Smooth muscle cell (in vitro differentiated cells): ENCODE measurements around the gene STARD3NL. TPM values are rescaled to one million over a fixed set of nuclear protein-coding genes. Genes with fewer than 3 reads are reported as not detected.
"Not testable (repeated sequence)": the region's sequence is repeated elsewhere in the genome, so short reads cannot be mapped to it uniquely, and the experiment has no call there.

Source experiments
- DNase-seq: peaks from one replicate; lab custom pipeline; 2025; ENCODE audit not compliant: unreplicated experiment; lab: John Stamatoyannopoulos, UW
- H2AFZ ChIP-seq: fragments of 200-600 bp; sonication (generic); 2 replicates; pipeline ENCODE4 v1.6.0; 2016; ENCODE audit warnings: antibody characterized with exemption, low read depth, mild to moderate bottlenecking
- H3F3A ChIP-seq: fragments of 200-600 bp; sonication (generic); 2 replicates; pipeline ENCODE4 v1.6.0; 2017; ENCODE audit warnings: antibody characterized with exemption, low read depth
- H3K27ac ChIP-seq: fragments of 200-600 bp; sonication (generic); 2 replicates; pipeline ENCODE4 v1.5.1; 2016; ENCODE audit warnings: low read depth, mild to moderate bottlenecking
- H3K27me3 ChIP-seq: fragments of 200-600 bp; sonication (generic); 2 replicates; pipeline ENCODE4 v1.6.1; 2016; ENCODE audit warnings: low read depth, mild to moderate bottlenecking
- H3K36me3 ChIP-seq: fragments of 200-600 bp; sonication (generic); 2 replicates; pipeline ENCODE4 v1.5.1; 2016; ENCODE audit warnings: low read depth
- H3K4me1 ChIP-seq: fragments of 200-600 bp; sonication (generic); 2 replicates; pipeline ENCODE4 v1.5.1; 2016; ENCODE audit warnings: low read depth
- H3K4me2 ChIP-seq: fragments of 200-600 bp; sonication (generic); 2 replicates; pipeline ENCODE4 v1.6.0; 2016; ENCODE audit warnings: mild to moderate bottlenecking
- H3K4me3 ChIP-seq: fragments of 200-600 bp; sonication (generic); 2 replicates; pipeline ENCODE4 v1.5.1; 2016; ENCODE audit warnings: mild to moderate bottlenecking
- H3K79me2 ChIP-seq: fragments of 200-600 bp; sonication (generic); 2 replicates; pipeline ENCODE4 v1.6.0; 2016; ENCODE audit warnings: low read depth, mild to moderate bottlenecking
- H3K9ac ChIP-seq: fragments of 200-600 bp; sonication (generic); 2 replicates; pipeline ENCODE4 v1.6.0; 2016; ENCODE audit warnings: low read depth
- H3K9me3 ChIP-seq: fragments of 200-600 bp; sonication (generic); replicated peaks from 2 replicates; pipeline ENCODE4 v1.5.1; 2016; ENCODE audit warnings: low read depth
- H4K20me1 ChIP-seq: fragments of 200-600 bp; sonication (generic); 2 replicates; pipeline ENCODE4 v1.6.0; 2016; ENCODE audit warnings: low read depth
- CTCF ChIP-seq: fragments of 200-600 bp; sonication (generic); IDR thresholded peaks from 2 replicates; pipeline ENCODE4 v1.5.1; 2017; ENCODE audit warnings: borderline replicate concordance, mild to moderate bottlenecking, antibody characterized with exemption; ENCODE audit not compliant: insufficient read depth, poor library complexity, severe bottlenecking
- WGBS: methylation state at CpG from one replicate; pipeline ENCODE4 v1.1.7; 2016; ENCODE audit warnings: low lambda C conversion rate; 5-methylcytosine and 5-hydroxymethylcytosine counted together
- polyA plus RNA-seq: library from polyadenylated mRNA; unstranded; fragments of >200 nt; fragmentation: Nextera tagmentation; extraction: Ambion mirVana; gene quantifications from 2 replicates; pipeline ENCODE4 v1.2.1, GENCODE V29; 2016
- total RNA-seq: library from RNA; depleted of rRNA; stranded (reverse); fragments of >200 nt; gene quantifications from 2 replicates; pipeline ENCODE4 v1.2.3, GENCODE V29; 2014

The STARD3NL gene
- total and polyA plus RNA-seq, 2 experiments from 2014 or later, result 62.5 to 81.6 TPM

- Histone ChIP-seq H2AFZ (no peak overlapping the region), H3K27me3 (no peaks in the 10 kb centered on the region), H4K20me1 (peaks cover 9% of the 10 kb centered on the region), H3K27ac (no peak overlapping the region), H3K36me3 (no peaks in the 10 kb centered on the region), H3K9ac (no peak overlapping the region), H3K9me3 (no peaks in the 10 kb centered on the region), H3F3A (peaks cover 3% of the 10 kb centered on the region), H3K4me1 (no peaks in the 10 kb centered on the region), H3K79me2 (no peaks in the 10 kb centered on the region), H3K4me3 (no peak overlapping the region), H3K4me2 (peak overlapping the region; percentile 46)
- TF ChIP-seq CTCF, result no peak
- DNase-seq, result no peak
- 34% methylated on average over 11 of the region's 11 CpGs for WGBS
Observed at GRCh38 chr7:38232502-38233366, 54.7 kb downstream of the STARD3NL start.

- H3K9me3 ChIP-seq, H3K79me2 ChIP-seq, H3K4me1 ChIP-seq, H3K4me3 ChIP-seq, H3K27ac ChIP-seq, H3F3A ChIP-seq, H3K4me2 ChIP-seq, H4K20me1 ChIP-seq, H3K36me3 ChIP-seq, H3K27me3 ChIP-seq, H3K9ac ChIP-seq, H2AFZ ChIP-seq, DNase-seq: not testable (repeated sequence)
- WGBS, result 96% methylated on average over 11 of the region's 11 CpGs
Observed at GRCh38 chr7:38234759-38235158, 56.7 kb downstream of the STARD3NL start.

- no peak overlapping the region for H3K4me3 ChIP-seq
- 82% methylated on average over 4 of the region's 4 CpGs for WGBS
- no peak overlapping the region for H3K27ac ChIP-seq
- no peak for TF ChIP-seq CTCF
- H3K4me2 ChIP-seq, result no peak overlapping the region
- H3K27me3 ChIP-seq, result no peaks in the 10 kb centered on the region
- no peaks in the 10 kb centered on the region for H4K20me1 ChIP-seq
- H3K36me3 ChIP-seq, result no peaks in the 10 kb centered on the region
- H3K9ac ChIP-seq, result no peak overlapping the region
- no peak overlapping the region for H2AFZ ChIP-seq
- H3K9me3 ChIP-seq, result no peaks in the 10 kb centered on the region
- no peaks in the 10 kb centered on the region for H3K79me2 ChIP-seq
- H3K4me1 ChIP-seq, result no peaks in the 10 kb centered on the region
- peaks cover 3% of the 10 kb centered on the region for H3F3A ChIP-seq
- no peak for DNase-seq
Observed at GRCh38 chr7:38235606-38236005, 57.6 kb downstream of the STARD3NL start.

GRCh38 chr7:38239129-38239528 lies 61.1 kb downstream of the STARD3NL start:
- WGBS, result 87% methylated on average over 10 of the region's 10 CpGs
- not testable (repeated sequence) for H3K9ac ChIP-seq, H3K4me2 ChIP-seq, H3K4me3 ChIP-seq, H3K36me3 ChIP-seq, H3K4me1 ChIP-seq, H2AFZ ChIP-seq, H3K9me3 ChIP-seq, H3K27ac ChIP-seq, H3F3A ChIP-seq, H3K27me3 ChIP-seq, DNase-seq, H4K20me1 ChIP-seq, H3K79me2 ChIP-seq
